Neutrophil (primary cell): Measurements from ENCODE around the gene CMTM2.
A peak's percentile ranks its signal among the peaks of the same experiment; 100 is the strongest.

Experiments
- H3K27ac ChIP-seq: fragments of 200-600 bp; sonication (generic); 2 replicates; pipeline ENCODE4 v1.5.1; 2016; ENCODE audit warnings: mild to moderate bottlenecking, moderate library complexity
- H3K27me3 ChIP-seq: fragments of 200-600 bp; sonication (generic); 2 replicates; pipeline ENCODE4 v1.6.0; 2016; ENCODE audit warnings: mild to moderate bottlenecking
- H3K36me3 ChIP-seq: fragments of 200-600 bp; sonication (generic); 2 replicates; pipeline ENCODE4 v1.5.1; 2017
- H3K4me1 ChIP-seq, 2 experiments: fragments of 200-600 bp in 1 of 2; sonication (generic) in 1 of 2; 1 replicate in 1 of 2; 2 replicates in 1 of 2; pipeline versions ENCODE4 v1.5.1 to v1.6.1; 2013 to 2016; ENCODE audit warnings: low read depth in 1 of 2, low read length in 1 of 2, mild to moderate bottlenecking in 1 of 2, moderate library complexity in 1 of 2; ENCODE audit not compliant: control insufficient read depth in 1 of 2, insufficient read depth in 1 of 2
- H3K4me3 ChIP-seq, 2 experiments: fragments of 200-600 bp in 1 of 2; sonication (generic) in 1 of 2; 1 replicate in 1 of 2; 2 replicates in 1 of 2; pipeline ENCODE4 v1.5.1; 2013 to 2016; ENCODE audit warnings: low read depth in 1 of 2, low read length in 1 of 2, mild to moderate bottlenecking in 1 of 2, moderate library complexity in 1 of 2
- H3K9me3 ChIP-seq: fragments of 200-600 bp; sonication (generic); 2 replicates; pipeline ENCODE4 v1.5.1; 2016
- CTCF ChIP-seq: fragments of 200-600 bp; sonication (generic); IDR thresholded peaks from 2 replicates; pipeline ENCODE4 v1.5.1; 2016; ENCODE audit warnings: antibody characterized with exemption

Gene CMTM2

DNA sequence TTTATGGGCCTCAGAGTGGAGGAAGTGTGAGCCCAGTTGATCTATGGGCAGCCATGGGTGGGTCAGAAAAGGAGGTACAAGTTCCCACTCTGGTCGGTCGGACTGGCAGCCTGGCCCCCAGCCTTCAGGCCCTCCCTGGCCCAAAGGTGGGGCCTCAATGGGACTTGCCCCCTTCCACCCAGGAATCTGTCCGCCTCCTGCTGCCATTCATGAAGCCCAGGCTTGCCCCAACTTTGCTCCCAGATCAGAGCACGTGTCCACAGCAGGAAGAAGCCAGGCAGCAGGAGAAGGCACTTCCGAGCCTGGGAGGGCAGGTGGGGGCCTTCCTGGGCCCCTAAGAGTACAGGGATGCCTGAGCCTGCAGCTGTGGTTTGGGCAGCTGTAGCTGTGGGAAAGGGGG lies 22.2 kb downstream of the CMTM2 start:
- Histone ChIP-seq H3K9me3 (no peaks in the 10 kb centered on the region), H3K36me3 (no peaks in the 10 kb centered on the region), H3K27ac (no peak overlapping the region), H3K4me3 (no peak overlapping the region), H3K4me1 (peaks cover 18 to 21% of the 10 kb centered on the region in 2 experiments), H3K27me3 (peaks cover 42% of the 10 kb centered on the region)
- TF ChIP-seq CTCF: no peak

- Histone ChIP-seq H3K36me3 (peaks cover 10% of the 10 kb centered on the region), H3K4me1 (peaks cover 26 to 31% of the 10 kb centered on the region in 2 experiments), H3K4me3 (peak overlapping the region; percentile 66 to 89), H3K27me3 (peaks cover 42% of the 10 kb centered on the region), H3K9me3 (no peaks in the 10 kb centered on the region), H3K27ac (peak overlapping the region; percentile 65)
- TF ChIP-seq CTCF: no peak
Observed at GRCh38 chr16:66603537-66604375, 24.5 kb downstream of the CMTM2 start.

- peaks cover 37% of the 10 kb centered on the region for H3K27me3 ChIP-seq
- H3K36me3 ChIP-seq: peaks cover 18% of the 10 kb centered on the region
- no peaks in the 10 kb centered on the region for H3K9me3 ChIP-seq
- H3K4me3 ChIP-seq: peak within 1 kb of the TSS; percentile 66 to 89
- peaks cover 26 to 34% of the 10 kb centered on the region in 2 experiments for H3K4me1 ChIP-seq
- H3K27ac ChIP-seq: peak within 1 kb of the TSS; percentile 65
- peak; percentile 82 for TF ChIP-seq CTCF
Observed at GRCh38 chr16:66604376-66605176, 25.3 kb downstream of the CMTM2 start, which contains the start of gene CMTM3. Gene CMTM3, plus strand, starts transcription at chr16:66604704. Its CDS starts 102 bp downstream, at chr16:66604806.

- Histone ChIP-seq H3K27ac (peak overlapping the region; percentile 65), H3K27me3 (peaks cover 35% of the 10 kb centered on the region), H3K4me3 (peak overlapping the region; percentile 66 to 89), H3K9me3 (no peaks in the 10 kb centered on the region), H3K4me1 (peaks cover 26 to 34% of the 10 kb centered on the region in 2 experiments), H3K36me3 (peaks cover 26% of the 10 kb centered on the region)
- no peak for TF ChIP-seq CTCF
Observed at GRCh38 chr16:66605177-66605978, 26.1 kb downstream of the CMTM2 start.
